Skeletal muscle cell (primary cell): ENCODE results near the gene MAP4K3.

Experiments used
- DNase-seq: peaks from one replicate; pipeline ENCODE4 v3.0.0-alpha.2; 2010; ENCODE audit warnings: low read depth
- H3K4me3 ChIP-seq: 2 replicates; pipeline ENCODE4 v1.5.1; 2011; ENCODE audit warnings: low read depth, mild to moderate bottlenecking, control low read depth, low read length, moderate library complexity

Gene MAP4K3

DNA sequence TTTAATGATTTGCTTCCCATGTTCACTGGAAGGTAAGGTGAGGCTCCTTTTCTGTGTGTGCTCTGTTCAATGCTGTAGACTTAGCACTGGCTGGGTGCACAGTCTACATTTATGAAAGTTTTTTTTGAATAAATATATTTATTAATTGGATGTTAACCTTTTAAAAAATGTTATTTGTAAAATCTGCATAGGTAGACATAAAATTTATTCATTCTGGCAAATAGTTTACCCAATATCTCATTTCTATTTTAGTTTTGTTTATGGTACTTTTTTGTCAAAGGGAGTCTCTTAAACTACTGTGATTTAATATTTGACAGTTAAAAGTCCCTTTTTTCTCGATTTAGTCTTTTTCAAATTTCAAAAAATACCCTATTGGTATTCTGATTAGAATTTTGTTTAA is 213.2 kb downstream of the MAP4K3 start:
- DNase-seq: no peak
- no peak overlapping the region for H3K4me3 ChIP-seq

DNA sequence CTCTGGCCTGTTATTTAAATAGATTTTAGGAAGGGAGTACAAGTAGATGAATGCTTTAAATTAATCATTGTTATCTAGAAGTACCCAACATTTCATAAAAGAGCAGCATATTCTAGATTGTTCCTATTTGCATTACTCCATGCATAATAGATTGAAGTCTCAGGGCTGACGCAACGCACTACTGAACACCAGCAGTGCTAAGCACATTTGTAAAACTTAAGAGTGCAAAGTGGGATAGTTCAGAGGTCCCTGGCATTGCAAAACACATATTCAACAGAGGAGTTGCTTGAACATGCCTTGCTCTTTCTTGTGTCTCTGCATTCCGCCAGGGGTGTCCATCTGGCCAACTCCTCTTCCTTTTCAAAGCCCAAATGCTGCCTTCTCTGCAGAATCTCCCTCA is 215.6 kb downstream of the MAP4K3 start:
- no peak overlapping the region for H3K4me3 ChIP-seq
- DNase-seq: no peak

DNA sequence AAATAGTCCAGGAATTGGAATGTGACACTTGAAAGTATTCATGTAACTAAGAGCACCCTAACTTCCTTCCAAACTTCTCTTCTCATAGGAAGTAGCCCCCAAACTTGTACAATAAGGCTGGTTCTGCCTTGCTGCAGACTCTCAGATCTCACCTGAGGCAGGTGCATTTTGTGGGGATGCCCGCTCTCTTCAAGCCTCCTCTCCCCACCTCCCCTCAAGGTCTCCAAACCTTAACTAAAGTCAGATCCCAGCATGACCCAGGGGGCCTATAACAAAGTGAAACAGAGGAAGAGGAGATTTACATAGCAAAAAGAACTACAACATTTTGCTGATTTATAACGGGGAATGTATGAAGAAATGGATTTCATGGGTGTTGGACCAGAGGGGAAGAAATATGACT is 216.9 kb downstream of the MAP4K3 start:
- no peak overlapping the region for H3K4me3 ChIP-seq
- DNase-seq: no peak

DNA sequence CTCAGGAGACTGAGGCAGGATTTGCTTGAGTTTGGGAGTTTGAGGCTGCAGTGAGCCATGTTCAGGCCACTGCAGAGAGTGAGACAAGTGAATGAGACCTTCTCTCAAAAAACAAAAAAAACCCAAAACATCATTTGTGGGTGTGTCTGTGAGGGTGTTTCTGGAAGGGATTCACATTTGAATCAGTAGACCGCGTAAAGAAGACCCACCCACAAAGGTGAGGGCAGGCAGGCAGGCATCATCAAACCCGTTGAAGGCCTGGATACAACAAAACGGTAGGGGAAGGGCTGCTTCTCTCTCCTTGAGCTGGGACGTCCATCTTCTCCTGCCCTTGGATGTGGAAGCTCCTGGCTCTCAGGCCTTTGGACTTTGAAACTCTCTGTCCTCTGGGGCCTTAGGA is 218.7 kb downstream of the MAP4K3 start:
- H3K4me3 ChIP-seq: no peak overlapping the region
- no peak for DNase-seq

DNA sequence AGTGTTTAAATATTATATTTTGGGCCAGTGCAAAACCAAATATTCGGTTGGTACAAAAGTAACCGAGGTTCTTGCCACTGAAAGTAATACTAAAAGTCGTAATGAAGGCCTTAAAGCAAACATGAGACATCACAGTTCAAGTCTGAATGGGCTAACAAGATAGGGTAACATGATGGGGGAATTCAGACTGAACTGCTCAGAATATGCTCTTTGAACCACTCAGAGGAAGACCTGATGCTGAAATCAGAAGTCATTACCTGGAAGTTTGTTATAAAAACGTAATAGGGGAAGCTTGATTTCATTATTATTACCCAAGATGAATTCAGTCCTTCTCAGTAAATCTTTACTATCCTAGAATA is 219.9 kb downstream of the MAP4K3 start:
- no peak for DNase-seq
- no peak overlapping the region for H3K4me3 ChIP-seq

DNA sequence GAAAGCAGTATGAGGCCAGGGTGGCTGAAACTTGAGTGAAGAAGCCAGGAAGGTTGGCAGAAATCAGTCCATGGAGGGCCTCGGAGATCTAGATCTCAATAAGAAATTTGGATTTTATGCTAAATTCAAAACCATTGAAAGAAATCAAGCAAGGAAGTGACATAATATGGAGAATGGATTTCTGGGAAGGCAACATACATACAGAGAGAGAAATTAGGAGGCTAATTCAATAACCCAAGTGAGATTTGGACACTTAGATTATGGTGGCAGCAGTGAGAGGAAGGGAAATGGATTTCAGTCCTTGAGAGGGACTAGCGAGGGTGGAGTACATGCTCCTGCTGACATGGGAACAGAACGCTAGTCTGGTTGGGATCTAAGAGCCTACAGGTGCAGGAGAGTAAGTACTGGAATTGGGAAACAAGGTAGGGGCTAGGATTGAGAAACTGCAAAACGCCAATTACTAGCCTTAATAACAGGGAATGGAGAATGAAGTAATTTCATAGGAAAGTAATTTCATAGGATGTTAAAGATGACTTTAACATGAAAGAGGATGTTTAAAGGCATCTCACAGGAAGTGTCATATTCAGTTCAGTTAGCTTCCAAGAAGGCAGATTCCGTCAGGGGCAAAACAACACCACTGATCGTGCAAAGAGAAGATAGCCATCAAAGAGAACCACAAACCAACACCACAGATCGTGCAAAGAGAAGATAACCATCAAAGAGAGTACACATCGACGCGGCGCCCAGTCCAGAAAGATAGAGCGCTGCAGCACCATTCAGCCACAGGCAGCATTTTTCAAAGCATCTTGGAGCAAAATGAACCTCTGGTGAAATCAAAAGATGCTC is 220.5 kb downstream of the MAP4K3 start:
- no peak for DNase-seq
- H3K4me3 ChIP-seq: no peak overlapping the region

DNA sequence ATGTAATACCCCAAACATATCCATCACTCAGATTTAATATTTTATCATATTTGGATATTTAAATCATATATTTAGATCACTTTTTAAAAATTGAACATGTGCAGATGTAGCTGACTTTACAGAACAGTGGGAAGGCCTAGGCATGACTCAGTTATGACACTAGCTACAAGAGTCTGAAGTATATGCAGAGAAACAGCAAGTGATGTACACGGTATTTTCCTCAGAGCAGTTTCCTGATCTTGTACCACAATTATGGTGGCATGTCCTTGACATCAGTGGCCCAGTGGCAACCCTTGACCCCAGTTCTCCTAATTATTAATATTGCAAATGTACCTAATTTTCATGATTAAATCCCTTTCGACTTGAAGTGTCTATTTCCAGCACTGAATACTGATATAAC is 221.5 kb downstream of the MAP4K3 start:
- H3K4me3 ChIP-seq: no peak overlapping the region
- no peak for DNase-seq

DNA sequence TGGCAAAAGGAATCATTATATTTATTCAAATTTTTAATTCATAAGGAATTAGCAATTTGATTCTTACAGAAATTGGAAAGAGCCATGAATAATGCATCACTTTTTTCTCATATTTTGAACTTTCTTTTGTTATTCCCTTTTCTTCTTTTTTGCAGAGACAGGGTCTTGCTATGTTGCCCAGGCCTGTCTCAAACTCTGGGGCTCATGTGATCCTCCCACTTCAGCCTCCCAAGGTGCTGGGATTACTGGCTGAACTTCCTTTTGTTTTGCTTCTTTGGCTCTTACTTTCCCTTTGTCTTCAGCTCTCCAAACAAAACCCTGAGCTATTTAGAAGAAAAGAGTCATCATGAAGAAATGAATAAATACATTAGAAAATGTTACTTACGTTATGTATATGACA is 224.1 kb downstream of the MAP4K3 start:
- no peak overlapping the region for H3K4me3 ChIP-seq
- DNase-seq: no peak

DNA sequence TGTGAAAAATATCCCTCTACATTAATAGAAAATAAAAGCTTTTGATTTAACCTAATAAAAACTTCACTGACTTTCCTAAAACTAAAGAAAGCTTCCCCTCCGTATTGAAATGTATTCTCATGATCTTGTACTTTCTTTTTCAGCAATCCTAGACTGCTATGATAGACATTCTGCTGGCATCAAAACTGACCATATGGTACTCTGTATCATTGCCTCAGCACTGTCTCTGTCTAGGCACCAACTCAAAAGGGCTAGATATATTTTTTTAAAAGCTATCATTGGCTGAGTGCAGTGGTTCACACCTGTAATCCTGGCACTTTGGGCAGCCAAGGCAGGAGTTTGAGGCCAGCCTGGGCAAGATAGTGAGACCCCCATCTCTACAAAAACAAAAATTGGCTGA is 226.2 kb downstream of the MAP4K3 start:
- H3K4me3 ChIP-seq: no peak overlapping the region
- no peak for DNase-seq

DNA sequence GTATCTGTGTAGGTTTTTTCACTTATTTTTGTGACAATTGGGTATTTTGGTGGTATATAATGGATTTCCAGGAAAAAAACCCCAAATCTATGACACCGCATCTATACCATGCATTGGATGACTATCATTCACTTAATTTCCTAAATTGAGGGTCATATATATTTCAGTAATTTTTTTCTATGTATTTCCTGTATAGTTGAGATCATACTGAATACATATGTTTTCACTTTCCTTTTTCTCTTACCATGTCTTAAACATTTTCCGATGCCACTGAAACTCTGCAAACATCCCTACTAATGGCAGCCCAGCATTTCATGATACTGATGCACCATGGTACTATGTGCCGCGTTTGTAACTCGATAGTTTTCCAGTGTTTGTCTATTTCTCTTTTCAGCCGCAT is 233.7 kb downstream of the MAP4K3 start:
- no peak overlapping the region for H3K4me3 ChIP-seq
- no peak for DNase-seq

DNA sequence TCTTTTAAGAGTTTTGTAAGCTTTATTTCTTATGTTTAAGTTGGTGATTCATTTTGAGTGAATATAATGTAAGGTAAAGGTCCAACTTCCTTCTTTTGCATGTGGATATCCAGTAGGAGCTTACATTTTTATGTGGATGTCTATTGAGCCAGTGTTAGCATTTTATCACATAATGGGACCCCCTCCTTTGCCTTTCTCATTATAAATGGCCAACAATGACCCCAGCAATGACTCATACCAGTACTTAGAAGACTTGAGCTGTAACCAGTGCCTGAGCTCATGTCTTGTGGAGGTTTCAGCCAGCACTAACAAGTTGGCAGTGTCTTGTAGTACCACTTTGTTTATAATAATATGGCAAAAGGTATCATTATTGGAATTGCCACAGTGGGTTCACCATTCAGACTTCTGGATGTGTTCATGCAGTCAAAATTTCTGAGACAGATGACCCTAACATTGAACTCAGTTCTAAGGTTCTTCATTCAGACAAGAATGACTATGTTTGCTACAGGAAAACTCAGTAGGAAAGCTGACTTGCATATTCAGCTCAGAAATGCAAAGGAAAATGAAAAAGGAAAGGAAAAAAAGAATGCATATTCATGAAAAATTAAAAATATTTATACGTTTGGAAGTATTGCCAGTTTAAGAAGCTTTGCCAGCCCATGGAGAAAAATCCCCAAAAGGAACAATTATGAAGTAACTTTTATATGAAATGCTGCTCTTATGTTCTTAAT is 234.3 kb downstream of the MAP4K3 start:
- no peak for DNase-seq

More for the DNA sequence above, 234.3 kb downstream of the MAP4K3 start:
- no peak overlapping the region for H3K4me3 ChIP-seq
